Stomach (tissue), 9 donors: ENCODE results near the gene LILRB4. TPM values are rescaled to one million over a fixed set of nuclear protein-coding genes. Genes with fewer than 3 reads are reported as not detected.
A peak's percentile ranks its signal among the peaks of the same experiment; 100 is the strongest.
"Not testable (repeated sequence)": the region's sequence is repeated elsewhere in the genome, so short reads cannot be mapped to it uniquely, and the experiment has no call there.

ENCODE experiments used
- DNase-seq, 2 donors: peaks; one replicate each; pipeline versions ENCODE4 v3.0.0 to v3.0.0-alpha.2; 2013 to 2019
- H3K27ac ChIP-seq, 5 donors: fragments of 200-600 bp in 4 of 5; sonication (generic) in 4 of 5; one replicate each; pipeline ENCODE4 v1.5.1; 2013 to 2019; ENCODE audit warnings: mild to moderate bottlenecking in 1 of 5, moderate library complexity in 1 of 5
- H3K27me3 ChIP-seq, 3 donors: fragments of 200-600 bp; sonication (generic); one replicate each; pipeline ENCODE4 v1.5.1; 2017 to 2019; ENCODE audit warnings: mixed run types in 1 of 3
- H3K36me3 ChIP-seq, 4 donors: fragments of 200-600 bp; sonication (generic); 1 replicate in 3 of 4; 2 replicates in 1 of 4; pipeline ENCODE4 v1.5.1; 2016 to 2019
- H3K4me1 ChIP-seq, 4 donors: fragments of 200-600 bp; sonication (generic); one replicate each; pipeline ENCODE4 v1.5.1; 2016 to 2019
- H3K4me3 ChIP-seq, 4 donors: fragments of 200-600 bp; sonication (generic) in 3 of 4; one replicate each; pipeline ENCODE4 v1.5.1; 2016 to 2019; ENCODE audit warnings: mild to moderate bottlenecking in 1 of 4
- H3K9me3 ChIP-seq, 4 donors: fragments of 200-600 bp; sonication (generic); one replicate each; pipeline ENCODE4 v1.5.1; 2016 to 2019
- CTCF ChIP-seq, 7 experiments: fragments of 450-650 bp in 4 of 7; fragments of 200-600 bp in 3 of 7; sonication (generic) in 3 of 7; IDR thresholded peaks; one replicate each; pipeline ENCODE4 v1.5.1; 2016 to 2019; ENCODE audit warnings: antibody characterized with exemption in 7 of 7, control low read depth in 2 of 7, mild to moderate bottlenecking in 1 of 7
- EP300 ChIP-seq: sonication (generic); formaldehyde crosslinking; IDR thresholded peaks from one replicate; pipeline ENCODE4 v1.6.1; 2017; ENCODE audit warnings: antibody characterized with exemption
- POLR2A ChIP-seq, 4 donors: fragments of 450-650 bp; IDR thresholded peaks; one replicate each; pipeline ENCODE4 v1.6.1; 2016; ENCODE audit warnings: antibody characterized with exemption in 4 of 4, control low read depth in 2 of 4, mild to moderate bottlenecking in 1 of 4, moderate library complexity in 1 of 4
- POLR2AphosphoS5 ChIP-seq, 3 donors: sonication (generic); formaldehyde crosslinking; IDR thresholded peaks; one replicate each; pipeline ENCODE4 v1.6.1; 2016; ENCODE audit warnings: antibody characterized with exemption in 3 of 3
- WGBS, 5 donors: extraction: QIAGEN DNeasy Blood & Tissue Kit in 3 of 5; methylation state at CpG; one replicate each; pipeline versions ENCODE4 v1.1.5 to v1.1.7; 2013 to 2018; 5-methylcytosine and 5-hydroxymethylcytosine counted together
- intact Hi-C: fragments of 100-400 bp; cut with DNase I; formaldehyde crosslinking; loops from one replicate; pipeline ENCODE4 v1.15.1; 2023; ENCODE audit warnings: low total_unique reads
- polyA plus RNA-seq, 3 donors: library from polyadenylated mRNA; stranded (reverse); fragments of 200-250 nt; gene quantifications; one replicate each; pipeline ENCODE4 v1.2.3, GENCODE V29; 2013
- total RNA-seq, 5 donors: library from RNA; depleted of rRNA; stranded (reverse); fragments of >200 nt; gene quantifications; one replicate each; pipeline versions ENCODE4 v1.1.0 to v1.2.3, GENCODE V29; 2014 to 2016
- donor health status: healthy with polysubstance abuse.
- donor health status: Bipolar disorder and iron deficiency.
- donor health status: healthy.

Gene LILRB4
- total and polyA plus RNA-seq, 8 donors, result 0.61 to 12.2 (median 0.91) TPM; not detected in 2

- no peak for TF ChIP-seq POLR2A (IDR thresholded peaks at IDR 0.05)
- TF ChIP-seq POLR2AphosphoS5 (IDR thresholded peaks at IDR 0.05), result no peak
- no peak for TF ChIP-seq CTCF (IDR thresholded peaks at IDR 0.05)
- Histone ChIP-seq H3K9me3 (peaks cover 0 to 10% (median 2%) of the 10 kb centered on the region in 4 donors), H3K27ac (no peak overlapping the region), H3K4me1 (peaks cover 0 to 6% (median 3%) of the 10 kb centered on the region in 4 donors), H3K36me3 (no peaks in the 10 kb centered on the region), H3K27me3 (peaks cover 0 to 68% (median 0%) of the 10 kb centered on the region in 3 donors), H3K4me3 (peak overlapping the region in 2 of 4 donors; percentile 7 to 22)
- intact Hi-C loops, result no loop called here
- 18 to 56% (median 46%) methylated on average over 1 to 6 of the region's 6 CpGs for WGBS, 5 donors
- no peak for DNase-seq
Measured at GRCh38 chr19:54630782-54631181, 32.0 kb upstream of the LILRB4 start.

GRCh38 chr19:54631489-54632337 lies 31.1 kb upstream of the LILRB4 start:
- H3K27me3 ChIP-seq, result peaks cover 0 to 72% (median 0%) of the 10 kb centered on the region in 3 donors
- H3K4me3 ChIP-seq, H3K4me1 ChIP-seq, intact Hi-C loops, H3K9me3 ChIP-seq, H3K27ac ChIP-seq, DNase-seq, H3K36me3 ChIP-seq: not testable (repeated sequence)
- 70 to 77% (median 71%) methylated on average over 23 of the region's 23 CpGs for WGBS, 5 donors

- H3K27me3 ChIP-seq, result peaks cover 0 to 64% (median 0%) of the 10 kb centered on the region in 3 donors
- intact Hi-C loops, H3K36me3 ChIP-seq, H3K9me3 ChIP-seq, DNase-seq, H3K4me1 ChIP-seq, H3K4me3 ChIP-seq, H3K27ac ChIP-seq: not testable (repeated sequence)
- 71 to 87% (median 80%) methylated on average over 11 to 16 of the region's 16 CpGs for WGBS, 5 donors
Measured at GRCh38 chr19:54632517-54632916, 30.3 kb upstream of the LILRB4 start.

GRCh38 chr19:54633401-54633800 lies 29.4 kb upstream of the LILRB4 start:
- H3K9me3 ChIP-seq, result no peaks in the 10 kb centered on the region
- peaks cover 0 to 61% (median 0%) of the 10 kb centered on the region in 3 donors for H3K27me3 ChIP-seq
- TF ChIP-seq POLR2AphosphoS5 (IDR thresholded peaks at IDR 0.05) (no peak), EP300 (no peak)
- no peak overlapping the region for H3K27ac ChIP-seq
- H3K36me3 ChIP-seq, result no peaks in the 10 kb centered on the region
- H3K4me3 ChIP-seq, result no peak overlapping the region
- WGBS, 5 donors, result 56 to 73% (median 68%) methylated on average over 3 to 7 of the region's 7 CpGs
- peaks cover 0 to 4% (median 1%) of the 10 kb centered on the region in 4 donors for H3K4me1 ChIP-seq
- DNase-seq, result no peak
- intact Hi-C loops, result no loop called here

GRCh38 chr19:54636081-54636480 lies 26.7 kb upstream of the LILRB4 start:
- H3K4me1 ChIP-seq, DNase-seq, H3K36me3 ChIP-seq, intact Hi-C loops, H3K27ac ChIP-seq, H3K4me3 ChIP-seq, H3K9me3 ChIP-seq: not testable (repeated sequence)
- H3K27me3 ChIP-seq, result peaks cover 0 to 45% (median 0%) of the 10 kb centered on the region in 3 donors
- 15 to 30% (median 22%) methylated on average over 3 to 12 of the region's 12 CpGs for WGBS, 5 donors

GRCh38 chr19:54638683-54639082 lies 24.1 kb upstream of the LILRB4 start:
- DNase-seq, result no peak
- Histone ChIP-seq H3K4me1 (no peaks in the 10 kb centered on the region), H3K27me3 (peaks cover 0 to 30% (median 0%) of the 10 kb centered on the region in 3 donors), H3K36me3 (no peaks in the 10 kb centered on the region), H3K4me3 (no peak overlapping the region), H3K9me3 (no peaks in the 10 kb centered on the region), H3K27ac (no peak overlapping the region)
- intact Hi-C loops, result no loop called here
- TF ChIP-seq POLR2AphosphoS5 (IDR thresholded peaks at IDR 0.05) (no peak), CTCF (IDR thresholded peaks at IDR 0.05) (no peak), EP300 (no peak), POLR2A (IDR thresholded peaks at IDR 0.05) (no peak)
- WGBS, 5 donors, result 90 to 94% (median 91%) methylated on average over 18 of the region's 18 CpGs

GRCh38 chr19:54642953-54643352 lies 19.8 kb upstream of the LILRB4 start:
- 43 to 71% (median 62%) methylated on average over 5 of the region's 5 CpGs for WGBS, 5 donors
- H3K4me1 ChIP-seq, intact Hi-C loops, H3K4me3 ChIP-seq, H3K9me3 ChIP-seq, H3K36me3 ChIP-seq: not testable (repeated sequence)
- peak overlapping the region in 1 of 5 donors; percentile 12 for H3K27ac ChIP-seq
- H3K27me3 ChIP-seq, result peaks cover 0 to 16% (median 4%) of the 10 kb centered on the region in 3 donors
- peak in 1 of 2 donors; percentile 9 for DNase-seq

- peak overlapping the region in 1 of 5 donors; percentile 12 for H3K27ac ChIP-seq
- H3K4me3 ChIP-seq, result not testable (repeated sequence)
- whole genome bisulfite sequencing, 5 donors, result 57 to 74% (median 72%) methylated on average over 4 to 6 of the region's 6 CpGs
Measured at GRCh38 chr19:54643583-54643982, 19.2 kb upstream of the LILRB4 start.

More at GRCh38 chr19:54643583-54643982, 19.2 kb upstream of the LILRB4 start:
- peak in 1 of 2 donors; percentile 23 for DNase-seq
- peaks cover 0 to 16% (median 4%) of the 10 kb centered on the region in 3 donors for H3K27me3 ChIP-seq
- H3K9me3 ChIP-seq, H3K4me1 ChIP-seq, H3K36me3 ChIP-seq, intact Hi-C loops: not testable (repeated sequence)
